ENCODE data around the gene UBXN11.

GRCh38 chr1:26287811-26288210 lies 18.6 kb downstream of the UBXN11 start:
- TF ChIP-seq MAX (IDR thresholded peaks at IDR 0.05) = no peak
- no peak for TF ChIP-seq EGR1 (IDR thresholded peaks at IDR 0.05)
- no peak for TF ChIP-seq EP300 (IDR thresholded peaks at IDR 0.05; ENCODE audit: borderline replicate concordance)
- TF ChIP-seq CREB1 (IDR thresholded peaks at IDR 0.05; ENCODE audit: low read depth) = no peak
- TF ChIP-seq TEAD4 (IDR thresholded peaks at IDR 0.05) = no peak
- TF ChIP-seq NFIC (IDR thresholded peaks at IDR 0.05) = no peak
- TF ChIP-seq REST (IDR thresholded peaks at IDR 0.05; ENCODE audit: low read depth) = no peak
- TF ChIP-seq RAD21 (IDR thresholded peaks at IDR 0.05; ENCODE audit: low read depth) = no peak
- TF ChIP-seq TAF1 (IDR thresholded peaks at IDR 0.05; ENCODE audit: low read depth) = no peak
- TF ChIP-seq YY1 (IDR thresholded peaks at IDR 0.05; ENCODE audit: low read depth) = no peak
- no peak for TF ChIP-seq ZBTB7A (IDR thresholded peaks at IDR 0.05; ENCODE audit: low read depth)
- TF ChIP-seq CEBPB (IDR thresholded peaks at IDR 0.05) = no peak

Data from Ishikawa (cell line).